Endothelial cell of umbilical vein (primary cell): Measurements from ENCODE around the gene REEP2. TPM values are rescaled to one million over a fixed set of nuclear protein-coding genes. Genes with fewer than 3 reads are reported as not detected.
A peak's percentile ranks its signal among the peaks of the same experiment; 100 is the strongest.

Experiments
- BruUV-seq: library from RNA; stranded (reverse); fragments of 400-500 nt; replicated peaks from 2 replicates; lab custom pipeline; 2021; lab: Mats Ljungman, UMichigan
- CTCF ChIA-PET: fragments of 300-600, 350-600 bp; sonication (Branson Sonifier 250); formaldehyde crosslinking; loops from one replicate; lab custom pipeline; 2021; ENCODE audit warnings: antibody characterized with exemption, inconsistent platforms; lab: Charles Lee
- POLR2A ChIA-PET: fragments of 300-600, 350-600 bp; sonication (Branson Sonifier 250); formaldehyde crosslinking; loops from one replicate; lab custom pipeline; 2021; ENCODE audit warnings: antibody characterized with exemption, inconsistent platforms; lab: Charles Lee
- DNase-seq: peaks from one replicate; pipeline ENCODE4 v3.0.0-alpha.2; 2011; ENCODE audit warnings: low read depth, low spot score
- FAIRE-seq: peaks from 2 replicates; lab custom pipeline; 2011; peaks lifted over from hg19 to GRCh38; lab: Jason Lieb, UNC
- H2AFZ ChIP-seq: 2 replicates; pipeline ENCODE4 v1.6.0; 2012; ENCODE audit warnings: low read depth, low read length, control low read depth, inconsistent platforms
- H3K27ac ChIP-seq: 2 replicates; pipeline ENCODE4 v1.5.1; 2011; ENCODE audit warnings: low read depth, mild to moderate bottlenecking, control low read depth, low read length, moderate library complexity; ENCODE audit not compliant: insufficient read depth
- H3K27me3 ChIP-seq, 2 experiments: 2 replicates each; pipeline versions ENCODE4 v1.6.0 to v1.6.1; 2011; ENCODE audit warnings: low read length in 2 of 2, mixed read lengths in 1 of 2; ENCODE audit not compliant: control insufficient read depth in 2 of 2, insufficient read depth in 2 of 2
- H3K36me3 ChIP-seq, 2 experiments: 2 replicates in 1 of 2; 3 replicates in 1 of 2; pipeline ENCODE4 v1.5.1; 2011; ENCODE audit warnings: low read length in 2 of 2, mild to moderate bottlenecking in 1 of 2, moderate library complexity in 1 of 2; ENCODE audit not compliant: control insufficient read depth in 2 of 2, insufficient read depth in 2 of 2; ENCODE audit errors: extremely low read depth in 1 of 2
- H3K4me1 ChIP-seq: 3 replicates; pipeline ENCODE4 v1.5.1; 2011; ENCODE audit warnings: mild to moderate bottlenecking, low read length; ENCODE audit not compliant: control insufficient read depth, insufficient read depth; ENCODE audit errors: extremely low read depth
- H3K4me2 ChIP-seq: 2 replicates; pipeline ENCODE4 v1.6.1; 2011; ENCODE audit warnings: low read length, control low read depth, mixed read lengths; ENCODE audit not compliant: insufficient read depth
- H3K4me3 ChIP-seq, 3 experiments: fragments of 200-600 bp in 1 of 3; sonication (generic), shearing (Covaris generic) in 1 of 3; replicated peaks in 1 of 3; 2 replicates each; pipeline ENCODE4 v1.5.1; 2011 to 2016; ENCODE audit warnings: control low read depth in 3 of 3, low read length in 3 of 3, mild to moderate bottlenecking in 2 of 3, inconsistent platforms in 1 of 3, low read depth in 1 of 3, moderate library complexity in 1 of 3; ENCODE audit not compliant: insufficient read depth in 1 of 3
- H3K79me2 ChIP-seq: 2 replicates; pipeline ENCODE4 v1.6.0; 2012; ENCODE audit warnings: low read length, inconsistent platforms; ENCODE audit not compliant: control insufficient read depth, insufficient read depth
- H3K9ac ChIP-seq: replicated peaks from 2 replicates; pipeline ENCODE3; 2011; ENCODE audit warnings: low read length, control low read depth; ENCODE audit not compliant: insufficient read depth; ENCODE audit errors: extremely low read depth
- H3K9me1 ChIP-seq: replicated peaks from 3 replicates; pipeline ENCODE4 v1.6.0; 2011; ENCODE audit warnings: mild to moderate bottlenecking, low read length; ENCODE audit not compliant: control insufficient read depth, insufficient read depth; ENCODE audit errors: extremely low read depth
- H3K9me3 ChIP-seq: replicated peaks from 2 replicates; pipeline ENCODE4 v1.5.1; 2012; ENCODE audit warnings: low read length, inconsistent platforms; ENCODE audit not compliant: control insufficient read depth, insufficient read depth
- H4K20me1 ChIP-seq: replicated peaks from 2 replicates; pipeline ENCODE3; 2011; ENCODE audit warnings: mild to moderate bottlenecking, low read length; ENCODE audit not compliant: control insufficient read depth, insufficient read depth; ENCODE audit errors: extremely low read depth
- EZH2 ChIP-seq: IDR thresholded peaks from 2 replicates; pipeline ENCODE4 v1.6.1; 2012; ENCODE audit warnings: borderline replicate concordance, low read depth, mild to moderate bottlenecking, moderate library complexity, low read length, inconsistent platforms; ENCODE audit not compliant: severe bottlenecking
- FOS ChIP-seq: IDR thresholded peaks from 2 replicates; pipeline ENCODE4 v1.6.1; 2011; ENCODE audit warnings: mild to moderate bottlenecking, low read length, moderate library complexity, borderline replicate concordance; ENCODE audit not compliant: insufficient read depth
- GATA2 ChIP-seq: IDR thresholded peaks from 2 replicates; pipeline ENCODE4 v1.7.0; 2011; ENCODE audit warnings: low read depth, mild to moderate bottlenecking, moderate library complexity, mixed read lengths, low read length; ENCODE audit not compliant: insufficient read length, insufficient read depth
- JUN ChIP-seq: IDR thresholded peaks from 2 replicates; pipeline ENCODE4 v1.6.1; 2011; ENCODE audit warnings: borderline replicate concordance, low read depth; ENCODE audit not compliant: insufficient read length, insufficient read depth
- MYC ChIP-seq: IDR thresholded peaks from one replicate; pipeline ENCODE4 v1.6.1; 2011; ENCODE audit warnings: mild to moderate bottlenecking, low read depth, low read length
- POLR2A ChIP-seq: IDR thresholded peaks from 2 replicates; pipeline ENCODE4 v1.6.1; 2012; ENCODE audit warnings: low read depth, mild to moderate bottlenecking, control low read depth, low read length
- POLR2AphosphoS5 ChIP-seq: IDR thresholded peaks from 2 replicates; pipeline ENCODE4 v1.6.1; 2012; ENCODE audit warnings: low read depth, mild to moderate bottlenecking, control low read depth, low read length, moderate library complexity; ENCODE audit not compliant: insufficient read depth
- dilution Hi-C: fragments of 300-500 bp; cut with MboI; formaldehyde crosslinking; loops from one replicate; pipeline ENCODE4 v1.15.0; 2019; ENCODE audit warnings: low sequenced_read_pairs; ENCODE audit not compliant: extremely low pct_ligation_motif_present
- intact Hi-C: fragments of 100-400 bp; cut with micrococcal nuclease; formaldehyde crosslinking; loops from one replicate; pipeline ENCODE4 v1.10.0; 2022
- polyA plus RNA-seq, 4 experiments: library from polyadenylated mRNA; depleted of rRNA in 3 of 4; stranded (reverse) in 3 of 4; unstranded in 1 of 4; fragments of >200 nt; gene quantifications; 2 replicates each; pipeline versions ENCODE4 v1.2.1 to v1.2.3, GENCODE V29; 2011 to 2012; ENCODE audit warnings: missing spikeins in 1 of 4
- total RNA-seq: library from RNA; stranded (reverse); gene quantifications from 2 replicates; pipeline ENCODE4 v1.2.3, GENCODE V29; 2021
- TF ChIP-seq, protein P1 (sequence below): IDR thresholded peaks from 2 replicates; pipeline ENCODE4 v1.6.1; 2011; ENCODE audit not compliant: insufficient read depth, insufficient read length
- TF ChIP-seq, protein P2 (sequence below), 2 donors: IDR thresholded peaks; 1 replicate in 1 of 2; 2 replicates in 1 of 2; pipeline ENCODE4 v1.5.1; 2011; ENCODE audit warnings: low read length in 2 of 2, mild to moderate bottlenecking in 2 of 2, moderate library complexity in 2 of 2, control low read depth in 1 of 2, inconsistent platforms in 1 of 2, low read depth in 1 of 2; ENCODE audit not compliant: insufficient read depth in 1 of 2; ENCODE audit errors: extremely low read depth in 1 of 2

Gene REEP2
- total and polyA plus RNA-seq, 2 donors (not counting 3 experiments of a cell fraction or from before 2014, with no cell fraction given) = 4.0 to 4.8 TPM

DNA sequence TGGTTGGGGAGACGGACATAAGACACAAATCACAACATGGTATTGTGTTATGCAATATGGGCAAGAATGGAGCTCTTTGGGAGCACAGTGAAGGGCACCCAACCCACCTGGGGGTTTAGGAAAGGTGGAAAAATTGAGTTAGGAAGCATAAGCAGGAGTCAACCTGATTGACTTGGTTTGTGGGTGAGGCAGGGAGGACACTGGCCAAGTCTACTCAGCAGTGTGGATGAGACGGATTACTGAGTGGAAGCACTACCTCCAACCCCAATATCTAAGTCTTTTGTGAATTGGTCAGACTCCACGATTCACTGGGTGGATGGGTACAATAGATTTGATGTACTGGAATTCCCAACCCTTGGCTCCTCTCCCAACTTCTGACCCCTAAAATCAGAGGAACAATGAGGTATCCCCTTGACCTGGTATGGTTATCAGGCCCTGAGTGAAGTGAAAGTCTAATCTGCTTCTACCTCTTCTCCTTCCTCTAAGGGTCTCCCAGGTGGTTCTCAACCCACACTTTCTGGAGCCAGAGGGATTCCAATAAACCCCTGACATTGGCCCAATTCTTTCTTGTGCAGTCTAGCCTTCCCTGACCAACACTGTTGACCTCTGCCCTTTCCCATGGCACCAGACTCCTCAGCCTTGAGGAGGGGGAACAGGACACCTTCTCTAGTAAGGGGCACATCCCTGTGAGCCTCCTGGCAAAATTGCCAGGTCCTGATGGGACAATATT lies 31.6 kb downstream of the REEP2 start:
- Histone ChIP-seq H3K9ac (no peak overlapping the region), H4K20me1 (no peaks in the 10 kb centered on the region), H3K36me3 (peaks cover 0 to 3% of the 10 kb centered on the region in 2 experiments), H3K9me3 (no peaks in the 10 kb centered on the region), H3K27me3 (no peaks in the 10 kb centered on the region), H3K4me1 (peaks cover 6% of the 10 kb centered on the region), H3K4me2 (no peak overlapping the region), H3K27ac (no peak overlapping the region), H3K9me1 (no peaks in the 10 kb centered on the region), H3K4me3 (no peak overlapping the region), H2AFZ (no peak overlapping the region), H3K79me2 (peaks cover 5% of the 10 kb centered on the region)
- ChIA-PET POLR2A (no interaction called here), CTCF (interaction anchor here (1.0 kb wide), 1 partner anchor 21 kb away, joined by 3 read pairs; no protein-coding TSS in a partner anchor)
- no TSS peak for BruUV-seq
- FAIRE-seq = no peak
- intact Hi-C loops = no loop called here
- dilution Hi-C loops = no loop called here
- peak; percentile 8 for DNase-seq
- TF ChIP-seq POLR2A (no peak), JUN (no peak), POLR2AphosphoS5 (no peak), FOS (no peak), GATA2 (no peak), MYC (no peak), EZH2 (no peak)
- TF ChIP-seq, protein P1, sequence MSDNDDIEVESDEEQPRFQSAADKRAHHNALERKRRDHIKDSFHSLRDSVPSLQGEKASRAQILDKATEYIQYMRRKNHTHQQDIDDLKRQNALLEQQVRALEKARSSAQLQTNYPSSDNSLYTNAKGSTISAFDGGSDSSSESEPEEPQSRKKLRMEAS = no peak
- TF ChIP-seq, protein P2, sequence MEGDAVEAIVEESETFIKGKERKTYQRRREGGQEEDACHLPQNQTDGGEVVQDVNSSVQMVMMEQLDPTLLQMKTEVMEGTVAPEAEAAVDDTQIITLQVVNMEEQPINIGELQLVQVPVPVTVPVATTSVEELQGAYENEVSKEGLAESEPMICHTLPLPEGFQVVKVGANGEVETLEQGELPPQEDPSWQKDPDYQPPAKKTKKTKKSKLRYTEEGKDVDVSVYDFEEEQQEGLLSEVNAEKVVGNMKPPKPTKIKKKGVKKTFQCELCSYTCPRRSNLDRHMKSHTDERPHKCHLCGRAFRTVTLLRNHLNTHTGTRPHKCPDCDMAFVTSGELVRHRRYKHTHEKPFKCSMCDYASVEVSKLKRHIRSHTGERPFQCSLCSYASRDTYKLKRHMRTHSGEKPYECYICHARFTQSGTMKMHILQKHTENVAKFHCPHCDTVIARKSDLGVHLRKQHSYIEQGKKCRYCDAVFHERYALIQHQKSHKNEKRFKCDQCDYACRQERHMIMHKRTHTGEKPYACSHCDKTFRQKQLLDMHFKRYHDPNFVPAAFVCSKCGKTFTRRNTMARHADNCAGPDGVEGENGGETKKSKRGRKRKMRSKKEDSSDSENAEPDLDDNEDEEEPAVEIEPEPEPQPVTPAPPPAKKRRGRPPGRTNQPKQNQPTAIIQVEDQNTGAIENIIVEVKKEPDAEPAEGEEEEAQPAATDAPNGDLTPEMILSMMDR (IDR thresholded peaks at IDR 0.05; ENCODE audit: extremely low read depth in 1 of 2, insufficient read depth in 1 of 2, low read depth in 1 of 2, low read length in 2 of 2) = no peak
